Measurements from ENCODE around the gene NAV2.
A peak's percentile ranks its signal among the peaks of the same experiment; 100 is the strongest.

Gene NAV2

GRCh38 chr11:19766206-19766605, 53.6 kb downstream of the NAV2 start:
- Histone ChIP-seq H3K4me3 (ENCODE audit: low read depth, low read length) (no peak overlapping the region), H3K18ac (ENCODE audit: low read length) (no peak overlapping the region), H2AK5ac (ENCODE audit: low read length) (no peak overlapping the region), H3K27ac (ENCODE audit: low read depth, low read length) (no peak overlapping the region), H3K79me1 (ENCODE audit: low read length) (peaks cover 2% of the 10 kb centered on the region), H3K36me3 (ENCODE audit: control insufficient read depth in 1 of 2, insufficient read depth in 2 of 2, low read length in 2 of 2) (no peaks in the 10 kb centered on the region), H3K4ac (ENCODE audit: low read depth, low read length) (no peak overlapping the region), H3K9me3 (ENCODE audit: insufficient read depth, low read depth, low read length) (no peaks in the 10 kb centered on the region), H3K4me1 (ENCODE audit: control insufficient read depth in 1 of 2, insufficient read depth in 2 of 2, low read length in 2 of 2) (peaks cover 10 to 11% of the 10 kb centered on the region in 2 experiments), H3K23ac (ENCODE audit: low read length) (no peak overlapping the region), H3K14ac (ENCODE audit: low read length) (no peak overlapping the region), H2BK12ac (ENCODE audit: low read length) (no peak overlapping the region), H3K79me2 (ENCODE audit: control insufficient read depth, insufficient read depth, low read length, poor library complexity) (no peaks in the 10 kb centered on the region), H4K91ac (ENCODE audit: low read depth, low read length) (no peak overlapping the region), H4K12ac (ENCODE audit: low read depth, low read length) (no peak overlapping the region), H2AFZ (ENCODE audit: insufficient read depth, low read length, poor library complexity) (no peak overlapping the region), H2BK120ac (ENCODE audit: insufficient read depth, low read length, poor library complexity) (no peak overlapping the region), H3K27me3 (ENCODE audit: insufficient read depth, low read length) (no peaks in the 10 kb centered on the region), H2BK5ac (ENCODE audit: low read depth, low read length, poor library complexity) (no peak overlapping the region), H3K9ac (ENCODE audit: low read length) (no peak overlapping the region), H4K8ac (ENCODE audit: low read depth, low read length) (no peak overlapping the region), H3K4me2 (ENCODE audit: low read length) (no peak overlapping the region)
- no CpG with 5 or more reads among the region's 3 CpGs for WGBS (ENCODE audit: extremely low coverage, insufficient coverage, insufficient read length)
- DNase-seq = no peak

DNA sequence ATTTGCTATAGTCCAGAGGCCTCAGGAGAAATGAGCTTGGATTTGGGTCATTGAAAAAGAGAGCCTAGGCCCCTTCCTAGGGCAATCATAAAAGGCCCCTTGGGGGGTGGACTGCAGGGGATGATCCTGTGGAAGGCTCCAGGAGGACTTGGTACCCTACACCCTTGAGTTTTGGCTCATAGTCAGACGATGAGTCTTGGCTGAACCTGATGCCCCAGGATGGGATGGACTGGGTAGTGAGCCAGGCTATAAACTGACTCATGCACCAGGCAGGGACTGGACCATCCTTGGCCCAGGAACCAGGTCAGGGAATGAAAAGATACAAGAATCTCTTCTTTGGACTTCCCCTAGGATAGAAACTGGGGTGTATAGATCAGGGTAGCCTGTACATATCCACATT, 54.2 kb downstream of the NAV2 start:
- no peak overlapping the region for H2AK5ac ChIP-seq (ENCODE audit: low read length)
- no peak overlapping the region for H3K4me2 ChIP-seq (ENCODE audit: low read length)
- no peak overlapping the region for H3K4me3 ChIP-seq (ENCODE audit: low read depth, low read length)
- H4K91ac ChIP-seq (ENCODE audit: low read depth, low read length) = no peak overlapping the region
- H3K23ac ChIP-seq (ENCODE audit: low read length) = no peak overlapping the region
- H2BK5ac ChIP-seq (ENCODE audit: low read depth, low read length, poor library complexity) = no peak overlapping the region
- no CpG with 5 or more reads among the region's 1 CpG for WGBS (ENCODE audit: extremely low coverage, insufficient coverage, insufficient read length)
- no peak for DNase-seq
- H3K27ac ChIP-seq (ENCODE audit: low read depth, low read length) = no peak overlapping the region
- no peaks in the 10 kb centered on the region for H3K9me3 ChIP-seq (ENCODE audit: insufficient read depth, low read depth, low read length)
- no peak overlapping the region for H3K14ac ChIP-seq (ENCODE audit: low read length)
- no peak overlapping the region for H3K18ac ChIP-seq (ENCODE audit: low read length)
- no peak overlapping the region for H4K12ac ChIP-seq (ENCODE audit: low read depth, low read length)
- no peaks in the 10 kb centered on the region for H3K79me2 ChIP-seq (ENCODE audit: control insufficient read depth, insufficient read depth, low read length, poor library complexity)
- no peak overlapping the region for H2BK12ac ChIP-seq (ENCODE audit: low read length)
- H4K8ac ChIP-seq (ENCODE audit: low read depth, low read length) = no peak overlapping the region
- no peaks in the 10 kb centered on the region for H3K27me3 ChIP-seq (ENCODE audit: insufficient read depth, low read length)
- H3K4ac ChIP-seq (ENCODE audit: low read depth, low read length) = no peak overlapping the region
- no peaks in the 10 kb centered on the region for H3K36me3 ChIP-seq (ENCODE audit: control insufficient read depth in 1 of 2, insufficient read depth in 2 of 2, low read length in 2 of 2)
- no peak overlapping the region for H2BK120ac ChIP-seq (ENCODE audit: insufficient read depth, low read length, poor library complexity)
- no peak overlapping the region for H2AFZ ChIP-seq (ENCODE audit: insufficient read depth, low read length, poor library complexity)
- no peak overlapping the region for H3K9ac ChIP-seq (ENCODE audit: low read length)
- H3K4me1 ChIP-seq (ENCODE audit: control insufficient read depth in 1 of 2, insufficient read depth in 2 of 2, low read length in 2 of 2) = peaks cover 10 to 11% of the 10 kb centered on the region in 2 experiments
- H3K79me1 ChIP-seq (ENCODE audit: low read length) = peaks cover 2% of the 10 kb centered on the region

DNA sequence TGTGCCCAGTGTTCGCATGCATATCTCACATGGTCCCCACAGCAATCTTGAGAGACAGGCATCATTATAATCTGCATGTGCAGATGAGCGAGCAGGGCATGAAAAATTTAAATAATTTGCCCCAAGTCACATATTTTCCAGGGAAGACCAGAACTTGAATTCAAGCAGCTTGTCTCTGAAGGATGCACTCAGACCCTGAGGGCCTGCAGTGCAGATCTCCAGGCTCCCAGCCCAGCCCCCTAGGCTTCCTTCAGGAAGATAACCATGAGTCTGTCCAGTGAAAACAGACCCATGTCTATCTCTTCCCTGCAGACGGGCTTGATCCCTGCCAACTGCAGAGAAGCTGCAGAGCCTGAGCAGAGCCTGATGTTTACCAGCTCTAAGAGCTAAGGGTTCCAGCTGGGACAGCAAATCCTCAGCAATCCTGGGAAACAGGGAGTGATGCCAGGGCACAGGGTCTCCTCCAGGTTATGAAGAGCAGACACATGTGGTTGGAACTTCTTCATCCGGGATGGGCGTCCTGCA, 55.1 kb downstream of the NAV2 start:
- H3K27me3 ChIP-seq (ENCODE audit: insufficient read depth, low read length) = no peaks in the 10 kb centered on the region
- no CpG with 5 or more reads among the region's 5 CpGs for WGBS (ENCODE audit: extremely low coverage, insufficient coverage, insufficient read length)
- no peaks in the 10 kb centered on the region for H3K79me2 ChIP-seq (ENCODE audit: control insufficient read depth, insufficient read depth, low read length, poor library complexity)
- no peak overlapping the region for H2AFZ ChIP-seq (ENCODE audit: insufficient read depth, low read length, poor library complexity)
- no peak overlapping the region for H3K27ac ChIP-seq (ENCODE audit: low read depth, low read length)
- H3K79me1 ChIP-seq (ENCODE audit: low read length) = peaks cover 2% of the 10 kb centered on the region
- H3K4ac ChIP-seq (ENCODE audit: low read depth, low read length) = no peak overlapping the region
- H3K18ac ChIP-seq (ENCODE audit: low read length) = no peak overlapping the region
- H3K14ac ChIP-seq (ENCODE audit: low read length) = no peak overlapping the region
- no peak overlapping the region for H4K12ac ChIP-seq (ENCODE audit: low read depth, low read length)
- no peak overlapping the region for H4K91ac ChIP-seq (ENCODE audit: low read depth, low read length)
- no peaks in the 10 kb centered on the region for H3K36me3 ChIP-seq (ENCODE audit: control insufficient read depth in 1 of 2, insufficient read depth in 2 of 2, low read length in 2 of 2)
- H3K4me1 ChIP-seq (ENCODE audit: control insufficient read depth in 1 of 2, insufficient read depth in 2 of 2, low read length in 2 of 2) = peaks cover 11 to 12% of the 10 kb centered on the region in 2 experiments
- H3K4me3 ChIP-seq (ENCODE audit: low read depth, low read length) = no peak overlapping the region
- no peak overlapping the region for H3K9ac ChIP-seq (ENCODE audit: low read length)
- no peak overlapping the region for H4K8ac ChIP-seq (ENCODE audit: low read depth, low read length)
- no peak overlapping the region for H2BK120ac ChIP-seq (ENCODE audit: insufficient read depth, low read length, poor library complexity)
- no peak overlapping the region for H3K23ac ChIP-seq (ENCODE audit: low read length)
- H2BK12ac ChIP-seq (ENCODE audit: low read length) = no peak overlapping the region
- H2BK5ac ChIP-seq (ENCODE audit: low read depth, low read length, poor library complexity) = no peak overlapping the region
- no peak overlapping the region for H2AK5ac ChIP-seq (ENCODE audit: low read length)
- peak; percentile 62 to 81 for DNase-seq
- no peaks in the 10 kb centered on the region for H3K9me3 ChIP-seq (ENCODE audit: insufficient read depth, low read depth, low read length)
- no peak overlapping the region for H3K4me2 ChIP-seq (ENCODE audit: low read length)

GRCh38 chr11:19768197-19768596, 55.6 kb downstream of the NAV2 start:
- peaks cover 11 to 12% of the 10 kb centered on the region in 2 experiments for H3K4me1 ChIP-seq (ENCODE audit: control insufficient read depth in 1 of 2, insufficient read depth in 2 of 2, low read length in 2 of 2)
- H3K27me3 ChIP-seq (ENCODE audit: insufficient read depth, low read length) = no peaks in the 10 kb centered on the region
- no peak overlapping the region for H3K23ac ChIP-seq (ENCODE audit: low read length)
- no peak overlapping the region for H3K18ac ChIP-seq (ENCODE audit: low read length)
- peaks cover 2% of the 10 kb centered on the region for H3K79me1 ChIP-seq (ENCODE audit: low read length)
- H4K91ac ChIP-seq (ENCODE audit: low read depth, low read length) = no peak overlapping the region
- WGBS (ENCODE audit: extremely low coverage, insufficient coverage, insufficient read length) = no CpG with 5 or more reads among the region's 6 CpGs
- no peak overlapping the region for H3K4ac ChIP-seq (ENCODE audit: low read depth, low read length)
- H3K9me3 ChIP-seq (ENCODE audit: insufficient read depth, low read depth, low read length) = peaks cover 2% of the 10 kb centered on the region
- no peak overlapping the region for H3K27ac ChIP-seq (ENCODE audit: low read depth, low read length)
- H2AK5ac ChIP-seq (ENCODE audit: low read length) = no peak overlapping the region
- no peak overlapping the region for H2AFZ ChIP-seq (ENCODE audit: insufficient read depth, low read length, poor library complexity)
- no peaks in the 10 kb centered on the region for H3K79me2 ChIP-seq (ENCODE audit: control insufficient read depth, insufficient read depth, low read length, poor library complexity)
- DNase-seq = no peak
- H2BK120ac ChIP-seq (ENCODE audit: insufficient read depth, low read length, poor library complexity) = no peak overlapping the region
- H3K4me2 ChIP-seq (ENCODE audit: low read length) = no peak overlapping the region
- no peak overlapping the region for H4K12ac ChIP-seq (ENCODE audit: low read depth, low read length)
- no peak overlapping the region for H4K8ac ChIP-seq (ENCODE audit: low read depth, low read length)
- H2BK12ac ChIP-seq (ENCODE audit: low read length) = no peak overlapping the region
- no peak overlapping the region for H3K4me3 ChIP-seq (ENCODE audit: low read depth, low read length)
- H3K14ac ChIP-seq (ENCODE audit: low read length) = no peak overlapping the region
- H3K36me3 ChIP-seq (ENCODE audit: control insufficient read depth in 1 of 2, insufficient read depth in 2 of 2, low read length in 2 of 2) = no peaks in the 10 kb centered on the region
- no peak overlapping the region for H2BK5ac ChIP-seq (ENCODE audit: low read depth, low read length, poor library complexity)
- no peak overlapping the region for H3K9ac ChIP-seq (ENCODE audit: low read length)

Data from trophoblast cell (in vitro differentiated cells and primary cell).